Body of pancreas (tissue), 4 donors: ENCODE results near the gene NELFCD.

ENCODE experiments used
- CTCF ChIP-seq, 7 experiments: fragments of 450-650 bp in 4 of 7; fragments of 200-600 bp in 3 of 7; sonication (generic) in 3 of 7; IDR thresholded peaks; one replicate each; pipeline ENCODE4 v1.5.1; 2016 to 2019; ENCODE audit warnings: antibody characterized with exemption in 7 of 7
- POLR2A ChIP-seq, 3 donors: fragments of 450-650 bp; IDR thresholded peaks; one replicate each; pipeline ENCODE4 v1.6.1; 2016; ENCODE audit warnings: antibody characterized with exemption in 3 of 3, mild to moderate bottlenecking in 2 of 3

DNA sequence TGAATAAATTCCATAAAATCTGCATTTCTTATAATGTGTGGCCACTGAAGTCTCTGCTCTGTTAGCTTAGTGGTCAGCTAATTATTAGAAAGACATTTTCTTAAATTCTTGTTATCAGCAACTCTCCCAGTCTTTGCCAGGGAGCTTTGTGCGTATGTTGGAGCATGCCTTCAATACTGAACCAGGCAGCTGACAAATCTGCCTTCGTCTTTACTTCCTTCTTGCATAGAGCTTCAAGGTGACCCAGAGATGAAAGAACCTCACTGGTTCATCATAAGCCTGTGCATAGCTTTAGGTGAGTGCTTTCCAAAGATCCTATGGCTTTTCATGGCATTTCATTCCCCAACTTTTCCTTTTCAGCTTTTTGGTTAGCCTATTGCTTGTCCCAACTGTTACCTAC, 43.0 kb upstream of the NELFCD start:
- TF ChIP-seq CTCF (IDR thresholded peaks at IDR 0.05) (no peak), POLR2A (IDR thresholded peaks at IDR 0.05) (no peak)
